NCI-H1105 treated with DMSO at 0.1 percent for 48 hours (cell line): ENCODE measurements around the gene BST1.
"Not testable (repeated sequence)": the region's sequence is repeated elsewhere in the genome, so short reads cannot be mapped to it uniquely, and the experiment has no call there.

ENCODE experiments used
- DNase-seq: peaks from one replicate; lab custom pipeline; 2025; lab: John Stamatoyannopoulos, UW

Gene BST1

DNA sequence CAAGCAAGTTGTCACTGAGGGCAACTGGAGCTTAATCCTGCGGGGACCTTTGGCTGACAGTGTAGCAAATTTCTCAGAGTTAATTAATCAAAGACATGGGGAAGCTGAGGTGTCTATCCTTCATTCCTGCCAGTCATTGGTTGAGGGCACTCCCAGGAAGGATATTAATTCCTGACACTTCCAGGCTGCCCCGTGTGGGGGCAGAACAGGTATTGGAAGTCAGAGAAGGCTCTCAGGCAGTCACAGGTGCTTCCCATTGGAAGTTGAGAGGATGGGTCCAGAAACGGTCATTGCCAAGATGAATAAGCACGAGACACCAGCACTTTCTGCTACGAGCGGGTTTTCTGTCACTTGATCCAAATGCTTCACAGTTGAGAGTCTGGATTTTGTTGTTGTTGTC lies 46.1 kb downstream of the BST1 start:
- no peak for DNase-seq

DNA sequence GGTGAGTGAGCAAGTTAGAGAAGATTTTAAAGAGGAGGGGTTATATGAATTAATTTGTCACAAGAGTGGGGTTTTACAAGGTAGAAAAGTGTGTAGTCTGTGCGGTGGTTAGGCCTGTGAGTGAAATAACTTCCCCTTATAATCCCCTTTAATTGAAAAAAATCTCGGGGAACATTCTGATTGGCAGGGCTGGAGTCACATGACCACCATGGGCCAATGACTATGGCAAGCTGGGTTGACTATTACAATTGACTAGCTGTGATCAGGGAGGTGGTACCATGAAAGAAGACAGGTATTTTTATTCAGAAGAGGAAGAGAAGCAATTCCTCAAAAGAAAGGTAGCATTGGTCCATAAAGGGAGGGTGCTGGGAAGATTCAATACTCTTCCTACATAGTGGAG lies 48.3 kb downstream of the BST1 start:
- no peak for DNase-seq

DNA sequence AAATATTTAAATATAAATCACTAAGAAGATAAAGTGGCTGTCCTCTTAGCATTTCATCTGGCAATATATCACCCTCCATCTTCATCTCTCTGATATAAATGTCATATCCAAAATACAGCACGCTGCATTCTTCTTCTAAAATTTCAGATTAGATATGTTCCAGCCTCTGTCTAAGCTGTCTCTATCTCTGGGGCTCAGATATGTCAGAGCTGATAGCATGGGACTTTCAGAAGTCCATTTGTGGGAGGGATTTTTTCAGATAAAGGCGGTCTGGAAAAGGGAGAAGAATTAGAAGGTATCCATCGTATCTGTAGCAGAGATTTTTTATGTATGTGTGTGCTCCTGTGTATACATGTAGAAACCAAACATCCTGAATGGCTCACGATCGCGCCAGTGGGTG lies 50.2 kb downstream of the BST1 start:
- no peak for DNase-seq

DNA sequence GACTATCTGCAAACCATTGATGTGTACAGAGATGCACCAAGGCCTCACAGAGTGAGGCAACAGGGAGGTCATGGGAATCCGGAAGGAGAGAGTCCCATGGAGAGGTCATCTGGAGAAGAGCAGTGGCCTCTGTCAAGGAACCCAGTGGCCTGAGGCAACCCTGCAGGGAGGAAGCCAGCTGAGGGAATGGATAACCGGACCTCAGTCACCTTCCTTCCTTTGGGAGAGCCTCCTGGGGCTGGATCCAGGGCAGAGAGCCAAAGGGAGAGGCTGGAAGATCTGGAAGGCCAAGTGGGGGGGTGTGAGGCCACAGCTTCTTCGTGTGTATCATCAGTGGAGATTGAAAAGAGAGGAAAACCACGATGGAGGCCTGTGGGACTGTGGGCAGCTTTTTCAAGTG lies 50.9 kb downstream of the BST1 start:
- DNase-seq: no peak

DNA sequence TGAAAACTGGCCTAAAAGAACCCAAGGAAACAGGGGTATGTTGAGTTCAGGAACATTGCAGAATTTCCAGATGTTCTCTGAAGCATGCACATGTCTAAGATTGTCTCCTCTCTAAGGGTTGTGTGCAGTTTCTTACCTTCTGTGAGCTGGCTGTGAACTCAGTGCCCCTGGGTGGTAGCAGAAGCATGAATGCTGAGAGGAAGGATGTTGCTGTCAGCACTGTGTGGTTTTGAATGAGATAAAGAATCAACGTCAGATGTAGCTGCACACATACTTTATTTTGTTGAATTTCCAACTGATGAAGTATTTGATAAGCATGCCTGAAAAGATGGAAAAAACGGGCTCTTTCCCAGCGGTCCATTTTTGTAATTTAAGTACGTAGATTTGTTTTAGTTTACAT lies 51.5 kb downstream of the BST1 start:
- DNase-seq: no peak

DNA sequence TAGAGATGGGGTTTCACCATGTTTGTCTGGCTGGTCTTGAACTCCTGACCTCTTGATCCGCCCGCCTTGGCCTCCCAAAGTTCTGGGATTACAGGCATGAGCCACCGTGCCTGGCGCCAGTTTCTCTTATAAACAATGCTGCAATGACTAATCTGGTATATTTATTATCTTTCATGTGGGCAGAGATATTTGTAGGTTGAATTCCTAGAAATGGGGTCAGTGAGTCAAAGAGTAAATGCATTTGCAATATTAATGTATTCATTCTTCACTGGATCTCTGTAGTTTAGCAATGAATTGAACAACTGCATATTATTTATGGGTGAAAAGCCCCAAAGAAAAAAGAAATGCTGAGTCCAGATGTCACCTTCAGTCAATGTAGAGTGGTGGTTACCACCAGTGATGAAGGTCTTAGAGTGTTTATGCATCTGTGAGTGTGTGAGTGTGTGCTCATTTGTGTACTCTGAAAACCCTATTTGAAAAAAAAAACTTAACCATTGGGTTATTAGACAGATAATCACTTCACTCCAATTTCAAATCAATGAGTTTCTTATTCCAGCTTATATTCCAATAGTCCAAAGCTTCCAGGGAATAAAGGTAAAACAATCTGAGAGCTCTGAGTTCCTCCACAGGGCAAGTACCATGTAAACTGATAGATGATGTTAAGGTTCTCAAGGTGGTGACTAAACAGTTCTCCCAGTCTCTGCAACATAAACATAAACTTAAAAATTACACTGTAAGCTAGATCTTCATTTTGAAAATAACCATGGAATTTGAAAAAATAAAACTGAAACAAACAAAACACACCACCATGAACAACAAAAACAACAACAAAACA lies 52.7 kb downstream of the BST1 start:
- no peak for DNase-seq

DNA sequence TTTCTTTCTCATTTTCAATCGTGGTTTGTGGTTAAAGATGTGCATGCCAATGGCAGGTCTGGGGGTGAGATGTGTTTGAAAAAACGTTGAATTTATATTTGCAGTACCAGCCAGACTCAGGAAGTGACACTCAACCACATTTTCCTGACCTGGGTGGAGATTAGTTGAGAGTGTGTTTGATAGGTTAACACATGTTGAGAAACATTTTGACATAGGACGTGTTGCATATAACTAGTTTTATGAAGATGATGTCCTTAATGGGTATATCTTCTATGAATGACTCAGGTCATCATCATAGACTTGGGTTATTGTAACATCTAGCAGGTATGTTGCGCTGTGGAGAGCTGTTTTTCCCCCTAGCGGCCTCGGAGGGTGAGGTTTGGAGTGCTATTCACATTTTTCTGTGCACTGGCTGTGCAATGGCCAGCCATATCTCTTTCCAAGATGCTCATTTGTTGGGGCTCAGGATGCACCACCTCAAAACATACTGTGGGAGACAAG lies 53.5 kb downstream of the BST1 start:
- DNase-seq: no peak

DNA sequence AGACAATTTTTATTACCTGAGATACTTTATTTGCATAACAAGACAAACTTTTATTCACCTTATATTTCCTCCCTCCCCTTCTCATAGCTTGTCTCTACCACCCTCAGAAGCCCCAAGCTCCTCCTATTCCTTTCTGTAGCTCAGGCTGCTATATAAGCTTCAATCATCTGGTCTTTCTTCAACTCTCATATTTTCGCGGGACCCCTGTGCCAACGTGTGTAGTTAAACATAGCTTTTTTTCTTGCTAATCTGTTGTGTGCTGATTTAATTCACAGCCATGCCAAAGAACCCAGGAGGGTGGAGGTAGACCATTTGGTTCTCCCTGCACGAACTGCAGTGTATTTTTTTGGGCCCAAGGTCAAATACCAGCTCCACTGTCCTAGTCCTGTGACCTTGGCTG lies 54.2 kb downstream of the BST1 start:
- no peak for DNase-seq

DNA sequence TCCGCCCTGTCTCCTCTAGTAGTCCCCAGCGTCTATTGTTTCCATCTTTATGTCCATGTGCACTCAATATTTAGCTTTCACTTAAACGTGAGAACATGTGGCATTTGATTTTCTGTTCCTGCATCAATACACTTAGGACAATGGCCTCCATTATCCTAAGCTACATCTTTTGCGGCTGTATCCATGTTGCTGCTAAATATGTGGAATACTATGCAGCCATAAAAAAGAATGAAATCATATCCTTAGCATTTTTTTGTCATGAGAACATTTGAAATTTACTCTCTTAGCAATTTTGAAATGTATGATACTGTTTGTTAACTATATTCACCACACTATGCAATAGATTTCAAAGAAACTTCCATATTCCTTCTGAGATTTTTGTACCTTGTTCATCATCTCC lies 55.4 kb downstream of the BST1 start:
- DNase-seq: no peak

DNA sequence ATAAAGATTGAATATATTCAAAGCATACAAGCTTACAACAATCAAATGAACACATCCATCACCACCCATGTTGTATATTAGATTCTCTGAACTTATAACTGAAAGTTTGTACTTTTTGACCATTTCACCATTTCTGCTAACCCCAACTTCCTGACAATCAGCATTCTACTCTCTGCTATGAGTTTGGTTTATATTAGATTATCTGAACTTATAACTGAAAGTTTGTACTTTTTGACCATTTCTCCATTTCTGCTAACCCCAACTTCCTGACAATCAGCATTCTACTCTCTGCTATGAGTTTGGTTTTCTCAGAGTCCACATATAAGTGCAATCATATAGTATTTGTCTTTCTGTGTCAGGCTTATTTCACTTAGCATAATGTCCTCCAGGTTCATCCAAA lies 59.6 kb downstream of the BST1 start:
- DNase-seq: not testable (repeated sequence)

DNA sequence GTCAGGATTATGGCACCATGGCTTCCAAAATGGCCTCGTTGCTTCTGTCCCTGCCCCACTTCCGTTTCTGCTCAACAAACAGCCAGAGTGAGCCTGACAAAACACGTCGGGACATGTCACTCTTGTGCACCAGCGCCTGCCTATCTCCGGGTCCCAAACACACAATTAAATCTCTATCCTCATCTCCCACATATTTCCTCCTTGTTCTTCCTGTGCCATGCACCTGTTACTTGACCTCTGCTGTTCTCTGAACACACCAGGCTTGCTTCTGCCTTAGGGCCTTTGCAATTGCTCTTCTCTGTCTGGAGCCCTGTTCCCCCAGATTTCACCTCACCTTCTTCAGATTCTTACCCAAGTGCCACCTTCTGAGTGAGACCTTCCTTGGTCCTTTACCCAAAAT lies 62.5 kb downstream of the BST1 start:
- DNase-seq: no peak

DNA sequence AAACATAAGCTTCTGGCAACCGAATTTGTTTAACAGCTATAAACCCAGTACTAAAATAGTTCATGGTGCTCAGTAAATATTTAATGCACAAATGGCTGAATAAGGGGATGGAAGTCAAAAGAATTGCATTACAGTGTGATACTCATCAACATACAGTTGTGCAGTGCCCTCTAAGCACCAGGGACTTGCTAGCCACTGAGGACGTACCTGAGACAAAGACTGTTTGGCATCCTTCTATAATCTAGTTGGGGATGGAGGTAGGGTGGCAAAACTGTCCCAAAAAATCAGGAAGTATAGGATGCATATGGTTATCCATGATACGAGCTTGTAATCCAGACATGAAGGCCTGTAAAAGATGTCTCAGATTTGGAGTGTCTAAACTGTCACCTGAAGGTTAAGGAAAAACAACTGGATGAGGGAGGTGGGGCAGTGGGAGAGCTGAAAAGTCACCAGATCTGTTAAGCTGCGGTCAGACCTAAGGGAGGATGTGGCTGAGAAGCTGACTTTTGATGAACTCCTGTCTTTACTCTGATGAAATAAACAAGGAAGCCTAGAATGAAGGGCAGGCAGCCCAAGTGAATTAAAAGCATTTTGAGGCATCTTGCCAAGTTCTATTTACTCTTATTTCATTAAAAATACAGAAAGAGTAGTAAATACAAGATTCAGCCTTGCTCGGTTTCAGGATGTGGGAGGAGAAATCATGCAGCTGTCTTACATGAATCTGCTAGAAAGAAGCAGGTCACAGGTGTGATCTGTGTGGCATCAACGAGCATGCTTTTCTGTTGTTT lies 63.2 kb downstream of the BST1 start:
- DNase-seq: no peak

DNA sequence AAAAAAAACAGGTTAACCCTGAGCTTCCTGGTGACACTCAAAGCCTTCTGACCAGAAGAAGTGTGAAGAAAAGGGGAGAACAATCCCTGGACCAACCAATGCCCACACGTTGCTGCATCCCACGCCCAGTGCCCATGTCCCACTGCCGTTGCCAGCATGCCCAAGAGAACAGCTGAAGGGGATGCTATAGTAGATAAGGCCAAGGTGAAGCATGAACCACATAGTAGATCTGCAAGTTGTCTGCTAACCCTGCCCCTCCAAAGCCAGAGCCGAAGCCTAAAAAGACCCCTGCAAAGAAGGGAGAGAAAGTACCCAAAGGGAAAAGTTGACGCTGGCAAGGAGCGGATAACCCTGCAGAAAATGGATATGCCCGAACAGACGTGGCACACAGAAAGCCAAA lies 64.0 kb downstream of the BST1 start:
- no peak for DNase-seq

DNA sequence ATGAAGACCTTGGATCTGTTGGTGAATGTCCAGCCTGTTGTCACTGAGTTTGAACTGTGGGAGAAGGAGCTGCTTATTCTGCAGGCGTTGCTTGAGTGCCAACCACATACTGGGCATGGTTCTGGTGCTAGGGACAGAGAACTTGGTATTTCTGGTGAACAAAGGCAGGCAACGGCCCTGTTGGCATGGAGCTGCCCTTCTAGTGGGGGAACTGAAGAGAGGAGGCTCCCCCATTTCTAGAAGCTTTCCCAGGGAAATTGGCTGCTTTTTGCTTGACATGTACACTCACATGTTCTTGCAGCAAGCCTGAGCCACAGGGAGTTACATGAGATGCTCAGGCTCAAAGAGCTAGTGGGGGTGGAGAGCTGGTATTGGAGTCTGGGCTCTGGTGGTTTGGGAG lies 66.3 kb downstream of the BST1 start:
- DNase-seq: no peak

DNA sequence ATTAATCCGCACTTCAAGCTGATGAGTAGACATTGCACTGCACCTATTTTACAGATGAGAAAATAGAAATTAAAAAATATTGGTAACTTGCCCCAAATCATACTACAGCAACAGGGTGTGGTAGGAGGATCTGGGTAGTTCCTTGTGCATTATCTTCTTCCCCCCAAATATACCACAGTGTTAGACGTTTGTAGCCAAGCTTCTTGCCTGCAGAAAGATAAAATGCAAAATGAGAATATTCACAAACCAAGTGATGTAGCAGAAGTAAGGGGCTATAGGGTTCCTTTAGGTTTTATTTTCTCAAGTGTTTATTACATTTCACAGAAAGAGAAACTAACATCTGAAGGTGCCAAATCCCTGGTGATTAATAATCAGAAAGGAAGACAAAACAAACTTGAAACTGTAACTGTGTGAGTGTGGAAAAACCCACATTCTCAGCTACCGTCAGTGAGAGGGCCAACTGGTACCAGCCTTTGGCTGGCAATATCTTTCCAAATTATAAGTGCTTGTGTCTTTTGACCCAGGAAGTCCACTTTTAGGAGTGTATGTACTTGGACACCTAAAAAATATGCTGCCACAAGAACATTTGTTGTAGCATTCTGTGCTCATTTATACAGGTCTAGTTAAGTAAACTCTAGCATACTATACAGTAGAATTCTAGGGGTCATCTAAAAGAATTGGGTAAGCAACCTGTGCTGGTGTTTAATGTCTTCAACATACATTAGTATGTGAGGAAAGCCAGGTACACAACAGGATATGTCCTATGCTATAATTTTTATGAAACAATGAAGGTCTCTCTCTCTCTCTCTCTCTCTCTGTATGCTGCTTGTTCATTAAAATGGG lies 68.6 kb downstream of the BST1 start:
- DNase-seq: no peak

DNA sequence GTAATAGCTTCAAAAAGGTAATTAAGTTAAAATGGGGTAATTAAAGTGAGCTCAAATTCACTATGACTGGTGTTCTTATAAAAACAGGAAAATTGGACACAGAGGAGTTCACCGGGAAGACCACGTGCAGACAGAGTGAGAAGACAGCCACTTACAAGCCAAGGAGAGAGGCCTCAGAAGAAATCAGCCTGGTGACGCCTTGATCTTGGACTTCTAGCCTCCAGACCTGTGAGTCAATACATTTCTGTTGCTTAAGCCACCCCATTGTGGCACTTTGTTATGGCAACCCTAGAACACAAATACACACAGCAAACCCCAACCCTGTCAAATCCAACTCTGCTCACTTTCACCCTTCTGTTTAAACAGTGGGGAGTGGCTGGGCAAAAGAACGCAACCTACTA lies 71.2 kb downstream of the BST1 start:
- DNase-seq: no peak

DNA sequence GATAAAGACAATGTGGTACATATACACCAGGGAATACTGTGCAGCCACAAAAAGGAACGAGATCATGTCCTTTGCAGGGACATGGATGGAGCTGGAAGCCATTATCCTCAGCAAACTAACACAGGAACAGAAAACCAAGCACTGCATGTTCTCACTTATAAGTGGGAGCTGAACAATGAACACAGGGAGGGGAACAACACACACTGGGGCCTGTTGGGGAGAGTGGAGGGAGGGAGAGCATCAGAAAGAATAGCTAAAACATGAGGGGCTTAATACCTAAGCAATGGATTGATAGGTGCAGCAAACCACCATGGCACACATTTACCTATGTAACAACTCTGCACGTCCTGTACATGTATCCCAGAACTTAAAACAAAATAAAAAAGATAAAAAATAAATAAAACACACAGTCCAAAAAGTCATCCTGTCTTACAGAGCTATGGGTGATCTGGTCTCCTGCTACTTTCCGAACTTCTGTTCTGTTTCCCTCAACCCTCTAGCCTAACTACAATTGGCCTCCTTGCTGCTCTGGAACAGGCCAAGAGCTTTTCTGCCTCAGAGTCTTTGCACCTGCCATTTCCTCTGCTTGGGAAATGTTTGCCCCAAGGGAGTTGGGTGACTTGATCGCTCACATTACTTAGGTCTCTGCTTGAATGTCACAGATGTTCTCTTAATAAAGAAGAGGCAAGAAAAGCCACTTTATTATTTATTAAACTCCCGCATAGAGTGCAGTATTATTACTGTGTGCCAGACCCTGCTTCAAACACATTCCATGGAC lies 74.2 kb downstream of the BST1 start:
- DNase-seq: no peak

DNA sequence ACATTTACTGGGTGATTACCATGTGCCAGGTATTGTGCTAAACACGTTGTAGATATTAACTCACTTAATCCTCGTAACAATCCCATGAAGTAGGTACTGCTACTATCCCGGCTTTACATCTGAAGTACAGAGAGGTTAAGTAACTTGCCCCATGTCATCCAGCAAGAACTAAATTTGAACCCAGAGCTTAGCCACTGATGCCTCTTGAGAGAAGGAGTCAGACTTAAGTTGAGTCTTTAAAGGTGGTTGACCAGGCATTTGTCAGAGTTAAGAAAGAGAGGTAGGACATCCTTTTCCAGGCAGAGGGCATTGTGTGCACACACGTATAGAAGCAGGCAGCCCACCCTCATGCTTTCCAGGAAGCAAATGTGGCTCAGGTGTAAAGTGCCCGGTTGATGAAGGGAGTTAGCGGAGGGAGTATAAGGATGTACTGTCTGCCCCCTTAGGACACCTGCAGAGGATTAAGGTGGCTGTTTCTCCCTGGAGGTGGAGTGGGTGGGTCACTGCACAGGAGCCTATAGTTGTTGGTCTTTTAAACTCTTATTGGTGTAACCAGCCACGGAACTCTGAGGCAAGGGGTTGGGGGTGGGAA lies 74.9 kb downstream of the BST1 start:
- no peak for DNase-seq

DNA sequence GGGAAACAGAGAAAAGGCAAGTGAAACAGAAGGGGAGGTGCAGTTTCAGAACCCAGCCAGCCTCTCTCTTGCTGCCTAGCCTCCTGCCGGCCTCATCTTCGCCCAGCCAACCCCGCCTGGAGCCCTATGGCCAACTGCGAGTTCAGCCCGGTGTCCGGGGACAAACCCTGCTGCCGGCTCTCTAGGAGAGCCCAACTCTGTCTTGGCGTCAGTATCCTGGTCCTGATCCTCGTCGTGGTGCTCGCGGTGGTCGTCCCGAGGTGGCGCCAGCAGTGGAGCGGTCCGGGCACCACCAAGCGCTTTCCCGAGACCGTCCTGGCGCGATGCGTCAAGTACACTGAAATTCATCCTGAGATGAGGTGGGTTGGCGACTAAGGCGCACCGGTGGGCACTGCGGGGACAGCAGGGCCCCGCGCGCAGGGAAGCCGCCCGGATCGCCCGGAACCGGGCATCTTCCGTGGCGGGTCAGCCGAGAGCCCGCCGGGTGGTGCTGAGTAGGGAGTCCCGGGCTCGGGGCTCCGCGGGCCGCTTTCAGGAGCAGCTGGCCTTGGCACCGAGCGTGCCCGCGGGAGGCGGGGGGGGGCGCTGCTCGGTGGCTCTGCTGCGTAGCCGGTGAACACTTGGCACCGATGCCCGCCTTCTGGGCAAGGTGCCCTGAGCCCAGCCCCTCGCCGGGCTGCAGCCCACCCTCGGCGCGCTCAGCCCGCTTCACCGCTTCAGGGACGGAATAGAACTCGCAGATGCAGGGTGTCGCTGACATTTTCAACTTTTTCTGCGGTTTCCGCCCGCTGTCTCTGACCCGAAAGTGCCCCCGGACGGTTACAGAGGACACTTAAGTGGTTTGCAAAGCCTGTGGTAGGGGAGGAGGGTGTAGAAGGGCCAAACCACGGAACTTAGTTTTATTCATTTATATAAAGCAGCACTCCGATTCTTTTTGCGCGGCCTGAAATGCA lies 75.7 kb downstream of the BST1 start, which contains the start of gene CD38:
Gene CD38, plus strand, starts transcription at position 40 of the 953 bp plus-strand sequence. Its CDS starts 87 bp downstream, at position 127.
- DNase-seq: peak; percentile 8

DNA sequence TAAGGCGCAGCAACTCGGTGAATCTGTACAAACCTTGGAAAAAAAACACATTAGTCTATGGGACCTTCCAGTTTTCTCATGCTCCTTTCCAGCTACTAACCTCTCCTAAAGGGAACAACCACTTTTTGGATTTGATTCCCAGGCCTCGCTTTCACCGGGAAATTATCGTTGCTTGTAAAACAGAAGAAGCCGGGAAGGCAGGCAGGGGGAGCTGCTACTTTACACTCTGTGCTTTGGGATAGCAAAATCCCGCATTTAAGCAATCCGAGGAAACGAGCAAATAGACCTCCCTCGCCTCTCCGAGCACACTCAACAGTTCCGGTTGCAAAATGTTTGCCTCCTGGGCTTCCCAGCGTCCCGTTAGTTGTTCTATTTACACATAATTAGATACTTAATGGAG lies 76.4 kb downstream of the BST1 start:
- peak; percentile 22 for DNase-seq
